Measurements from ENCODE around the gene VPS37B.

Gene VPS37B

GRCh38 chr12:122839907-122840554 is 55.9 kb downstream of the VPS37B start:
- DNase-seq, result no peak
- Histone ChIP-seq H3K4me1 (no peaks in the 10 kb centered on the region), H3K36me3 (no peaks in the 10 kb centered on the region), H3K27me3 (peaks cover 13% of the 10 kb centered on the region), H3K4me3 (ENCODE audit: low read depth, low read length) (no peak overlapping the region), H3K9me3 (no peaks in the 10 kb centered on the region)
- no peak for TF ChIP-seq CTCF (IDR thresholded peaks at IDR 0.05; ENCODE audit: low read depth, low read length)

- no peak for TF ChIP-seq CTCF (IDR thresholded peaks at IDR 0.05; ENCODE audit: low read depth, low read length)
Measured at GRCh38 chr12:122838841-122839240, 57.1 kb downstream of the VPS37B start.

GRCh38 chr12:122837306-122838265 is 58.3 kb downstream of the VPS37B start:
- no peaks in the 10 kb centered on the region for H3K9me3 ChIP-seq
- no peak overlapping the region for H3K4me3 ChIP-seq (ENCODE audit: low read depth, low read length)
- no peaks in the 10 kb centered on the region for H3K4me1 ChIP-seq
- H3K27me3 ChIP-seq, result peaks cover 13% of the 10 kb centered on the region
- TF ChIP-seq CTCF (IDR thresholded peaks at IDR 0.05; ENCODE audit: low read depth, low read length), result no peak
- no peak for DNase-seq
- H3K36me3 ChIP-seq, result no peaks in the 10 kb centered on the region

More at GRCh38 chr12:122838841-122839240, 57.1 kb downstream of the VPS37B start:
- peaks cover 13% of the 10 kb centered on the region for H3K27me3 ChIP-seq
- no peaks in the 10 kb centered on the region for H3K4me1 ChIP-seq
- no peak for DNase-seq
- no peaks in the 10 kb centered on the region for H3K36me3 ChIP-seq
- no peaks in the 10 kb centered on the region for H3K9me3 ChIP-seq
- H3K4me3 ChIP-seq (ENCODE audit: low read depth, low read length), result no peak overlapping the region

- Histone ChIP-seq H3K9me3 (no peaks in the 10 kb centered on the region), H3K36me3 (no peaks in the 10 kb centered on the region), H3K4me3 (ENCODE audit: low read depth, low read length) (peak overlapping the region; percentile 44), H3K4me1 (no peaks in the 10 kb centered on the region), H3K27me3 (peaks cover 13% of the 10 kb centered on the region)
- TF ChIP-seq CTCF (IDR thresholded peaks at IDR 0.05; ENCODE audit: low read depth, low read length), result no peak
- no peak for DNase-seq
Measured at GRCh38 chr12:122836027-122836921, 59.6 kb downstream of the VPS37B start.

DNA sequence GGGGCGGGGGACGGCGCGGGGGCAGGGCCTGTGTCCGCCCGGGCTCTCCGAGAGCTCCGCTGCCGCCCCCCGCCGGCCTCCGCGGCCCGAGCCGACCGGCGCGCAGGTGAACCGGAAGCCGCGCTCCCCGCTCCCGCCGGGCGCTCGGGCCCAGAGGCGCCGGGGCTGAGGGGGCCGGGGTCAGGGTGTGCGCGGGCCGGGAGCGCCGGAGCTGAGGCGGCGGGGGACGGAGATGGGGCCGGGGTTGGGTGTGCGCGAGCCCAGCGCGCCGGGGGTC is 60.2 kb downstream of the VPS37B start:
- Histone ChIP-seq H3K4me3 (ENCODE audit: low read depth, low read length) (peak overlapping the region; percentile 44), H3K9me3 (no peaks in the 10 kb centered on the region), H3K36me3 (no peaks in the 10 kb centered on the region), H3K27me3 (peaks cover 13% of the 10 kb centered on the region), H3K4me1 (no peaks in the 10 kb centered on the region)
- DNase-seq, result no peak
- no peak for TF ChIP-seq CTCF (IDR thresholded peaks at IDR 0.05; ENCODE audit: low read depth, low read length)

Measured in BE2C (cell line).